Activated CD8-positive, alpha-beta memory T cell treated with anti-CD3 and anti-CD28 coated beads, Interleukin-2, amount 50 U/mL, for 24 hours (primary cell): Measurements from ENCODE around the gene SWT1.
"Not testable (repeated sequence)": the region's sequence is repeated elsewhere in the genome, so short reads cannot be mapped to it uniquely, and the experiment has no call there.

Experiments used
- DNase-seq: peaks from one replicate; pipeline ENCODE4 v3.0.0-alpha.2; 2020; ENCODE audit errors: extremely low read depth

SWT1 gene

DNA sequence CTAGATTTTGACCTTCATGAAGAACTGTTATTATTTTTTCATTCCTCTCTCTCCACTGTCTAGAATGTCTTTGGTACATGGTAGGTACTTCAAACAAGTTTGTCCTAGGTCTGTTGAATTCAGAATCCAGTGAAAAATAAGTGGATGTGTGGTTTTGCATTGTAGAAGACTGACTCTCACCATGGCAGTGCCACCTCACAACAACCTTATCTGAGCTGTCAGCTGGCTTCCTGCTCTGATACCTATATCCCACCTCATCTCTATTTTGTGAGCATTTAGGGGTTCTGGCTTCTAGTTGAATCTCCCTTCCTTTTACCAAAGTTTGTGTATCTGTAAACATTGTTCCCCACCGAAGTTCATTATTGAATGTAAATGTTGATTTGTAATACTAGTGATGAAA lies 9.1 kb downstream of the SWT1 start:
- DNase-seq: no peak

DNA sequence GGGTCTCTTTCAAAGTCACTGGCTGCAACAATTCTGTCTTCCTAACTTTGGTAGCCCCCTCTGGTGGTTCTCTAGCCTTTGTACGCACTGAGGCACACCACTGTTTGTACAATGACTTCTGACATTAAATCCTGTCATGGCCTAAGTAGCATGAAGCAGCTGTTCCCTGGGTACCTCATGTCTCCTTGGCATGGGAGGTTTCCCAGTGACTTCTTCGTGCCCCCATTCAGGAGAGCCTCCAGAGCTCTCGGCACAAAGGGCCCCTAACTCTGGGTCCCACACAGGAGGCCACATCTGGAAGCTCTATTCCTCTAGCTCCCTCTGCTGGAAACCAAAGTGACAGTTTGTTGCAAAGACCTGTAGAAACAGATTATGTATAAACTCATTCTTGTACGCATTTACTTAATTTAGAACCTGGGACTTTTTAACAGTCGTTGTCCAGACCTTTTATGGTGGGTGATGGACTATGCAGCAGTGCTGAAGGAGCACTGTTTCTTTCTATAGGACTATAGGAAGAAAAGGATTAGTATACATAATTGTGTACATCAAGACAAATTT lies 13.4 kb downstream of the SWT1 start:
- no peak for DNase-seq

DNA sequence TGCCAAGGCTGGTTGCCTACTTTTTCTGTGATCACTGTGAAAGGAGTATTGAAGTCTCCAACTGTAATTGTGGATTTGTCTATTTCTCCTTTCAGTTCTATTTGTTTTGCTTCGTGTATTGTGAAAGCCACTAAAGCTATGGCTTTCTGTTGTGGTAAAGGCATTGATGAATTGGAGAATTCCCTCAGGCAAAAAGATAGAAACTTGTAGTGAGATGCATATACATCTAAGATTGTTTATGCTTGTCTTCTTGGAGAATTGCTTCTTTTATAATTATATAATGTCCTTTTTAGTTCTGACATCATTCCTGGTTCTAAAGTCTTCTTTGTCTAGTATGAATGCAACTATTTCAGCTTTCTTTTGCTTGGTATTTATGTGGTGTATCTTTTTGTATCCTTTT lies 36.8 kb downstream of the SWT1 start:
- no peak for DNase-seq

DNA sequence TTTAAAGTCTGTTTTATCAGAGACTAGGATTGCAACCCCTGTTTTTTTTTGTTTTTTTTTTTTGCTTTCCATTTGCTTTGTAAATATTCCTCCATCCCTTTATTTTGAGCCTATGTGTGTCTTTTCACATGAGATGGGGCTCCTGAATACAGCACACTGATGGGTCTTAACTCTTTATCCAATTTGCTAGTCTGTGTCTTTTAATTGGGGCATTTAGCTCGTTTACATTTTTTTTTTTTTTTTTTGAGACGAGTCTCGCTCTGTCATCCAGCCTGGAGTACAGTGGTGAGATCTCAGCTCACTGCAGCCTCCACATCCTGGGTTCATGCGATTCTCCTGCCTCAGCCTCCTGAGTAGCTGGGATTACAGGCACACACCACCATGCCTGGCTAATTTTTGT lies 41.7 kb downstream of the SWT1 start:
- DNase-seq: not testable (repeated sequence)

DNA sequence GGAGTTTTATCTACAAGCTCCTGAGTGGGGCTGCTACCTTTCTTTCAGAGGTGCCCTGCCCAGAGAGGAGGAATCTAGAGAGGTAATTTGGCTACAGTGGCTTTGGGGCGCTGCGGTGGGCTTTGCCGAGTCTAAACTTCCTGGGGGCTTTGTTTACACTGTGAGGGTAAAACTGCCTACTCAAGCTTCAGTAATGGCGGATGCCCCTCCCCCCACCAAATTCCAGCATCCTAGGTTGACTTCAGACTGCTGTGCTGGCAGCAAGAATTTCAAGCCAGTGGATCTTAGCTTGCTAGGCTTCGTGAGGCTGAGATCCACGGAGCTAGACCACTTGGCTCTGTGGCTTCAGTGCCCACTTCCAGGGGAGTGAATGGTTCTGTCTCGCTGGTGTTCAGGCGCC lies 43.9 kb downstream of the SWT1 start:
- DNase-seq: no peak

DNA sequence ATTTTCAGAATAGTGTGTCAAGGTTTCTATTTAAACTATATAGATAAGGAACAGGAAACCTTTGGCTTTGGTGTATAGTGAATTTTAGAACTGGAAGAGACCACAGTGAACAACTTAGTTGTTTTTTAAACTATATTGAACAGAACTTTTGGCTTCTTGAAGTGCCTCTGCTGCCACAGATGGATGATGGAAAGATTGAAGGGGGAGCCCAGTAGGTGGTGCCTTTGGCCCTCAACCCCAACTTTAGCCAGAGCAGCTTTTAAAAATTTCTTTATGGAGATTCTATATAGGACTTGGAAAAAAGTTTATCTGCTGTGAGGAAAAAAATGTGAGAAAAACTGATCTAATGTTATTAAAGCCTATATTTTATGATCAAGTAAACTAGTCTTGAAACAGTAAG lies 50.2 kb downstream of the SWT1 start:
- no peak for DNase-seq

DNA sequence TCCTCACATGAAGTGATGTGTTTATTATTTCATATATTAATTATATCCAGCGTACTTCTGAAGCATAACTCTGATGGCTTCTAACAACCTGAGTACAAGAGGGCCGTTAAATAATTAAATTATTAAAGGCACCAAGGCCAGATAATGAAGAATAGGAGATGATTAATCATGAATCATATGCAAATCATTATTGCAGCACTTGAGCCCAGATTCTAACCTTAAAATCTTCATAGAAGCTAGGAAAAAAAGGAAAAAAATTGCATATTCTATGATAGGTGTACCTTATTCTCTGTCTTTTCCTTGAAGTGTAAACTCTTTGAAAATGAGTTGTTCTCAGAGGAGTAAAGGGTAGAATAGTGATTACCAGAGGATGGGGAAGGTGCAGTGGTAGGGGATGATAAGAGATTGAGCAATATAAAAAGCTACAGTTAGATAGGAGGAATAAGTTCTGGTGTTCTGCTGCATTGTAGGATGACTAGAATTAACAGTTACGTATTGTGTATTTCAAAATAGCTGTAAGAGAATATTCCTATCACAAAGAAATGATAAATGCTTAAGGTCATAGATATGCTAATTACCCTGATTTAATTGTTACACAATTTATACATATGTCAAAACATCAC lies 51.1 kb downstream of the SWT1 start:
- no peak for DNase-seq

DNA sequence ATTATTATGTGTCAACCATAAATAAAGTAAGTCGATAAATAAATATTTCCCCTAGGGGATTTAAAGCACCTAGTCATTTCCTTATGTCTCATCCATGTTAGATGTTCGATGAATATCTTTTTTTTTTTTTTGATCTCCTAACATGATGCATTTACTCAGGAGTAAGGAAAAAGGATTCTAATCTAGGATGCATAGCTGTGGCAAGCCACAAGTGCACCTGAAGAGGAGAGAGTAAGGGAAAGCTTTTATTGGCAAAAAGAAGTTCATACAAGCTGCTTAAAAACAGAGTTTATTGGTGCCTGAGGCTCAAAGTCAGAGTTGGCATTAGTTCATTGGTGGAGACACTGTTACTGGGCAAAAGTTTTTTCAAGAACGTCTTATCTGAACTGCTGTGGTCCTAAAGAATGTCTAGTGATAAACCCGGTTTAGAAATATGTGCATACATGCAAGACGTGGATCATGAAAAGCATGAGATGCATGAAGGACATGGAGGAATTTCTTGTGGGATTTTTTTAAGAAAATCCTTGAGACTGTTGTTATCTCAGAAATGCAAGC lies 51.7 kb downstream of the SWT1 start:
- no peak for DNase-seq

DNA sequence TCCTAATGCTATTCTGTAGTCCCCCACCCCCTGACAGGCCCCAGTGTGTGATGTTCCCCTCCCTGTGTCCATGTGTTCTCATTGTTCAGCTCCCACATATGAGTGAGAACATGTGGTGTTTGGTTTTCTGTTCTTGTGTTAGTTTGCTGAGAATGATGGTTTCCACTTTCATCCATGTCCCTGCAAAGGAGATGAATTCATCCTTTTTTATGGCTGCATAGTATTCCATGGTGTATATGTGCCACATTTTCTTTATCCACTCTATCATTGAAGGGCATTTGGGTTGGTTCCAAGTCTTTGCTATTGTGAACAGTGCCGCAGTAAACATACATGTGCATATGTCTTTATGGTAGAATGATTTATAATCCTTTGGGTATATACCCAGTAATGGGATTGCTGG lies 52.4 kb downstream of the SWT1 start:
- DNase-seq: not testable (repeated sequence)

DNA sequence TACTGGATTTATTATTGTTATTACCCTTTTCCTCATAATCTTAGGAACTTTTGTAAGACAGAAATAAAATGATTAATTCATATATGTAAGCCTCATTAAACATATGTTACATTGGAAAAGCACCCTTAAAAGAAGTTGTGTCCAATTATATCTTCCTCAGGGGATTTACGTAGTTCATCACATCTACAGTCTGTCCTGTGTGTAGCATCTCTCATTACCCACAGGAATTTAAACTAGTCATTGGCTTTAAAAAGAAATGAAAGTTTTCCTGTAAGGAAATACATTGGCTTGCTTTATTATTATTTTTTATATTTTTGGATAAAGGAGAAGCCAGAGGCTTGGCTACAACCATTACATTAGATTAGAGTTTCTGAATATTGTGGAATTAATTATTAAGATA lies 56.1 kb downstream of the SWT1 start:
- no peak for DNase-seq

DNA sequence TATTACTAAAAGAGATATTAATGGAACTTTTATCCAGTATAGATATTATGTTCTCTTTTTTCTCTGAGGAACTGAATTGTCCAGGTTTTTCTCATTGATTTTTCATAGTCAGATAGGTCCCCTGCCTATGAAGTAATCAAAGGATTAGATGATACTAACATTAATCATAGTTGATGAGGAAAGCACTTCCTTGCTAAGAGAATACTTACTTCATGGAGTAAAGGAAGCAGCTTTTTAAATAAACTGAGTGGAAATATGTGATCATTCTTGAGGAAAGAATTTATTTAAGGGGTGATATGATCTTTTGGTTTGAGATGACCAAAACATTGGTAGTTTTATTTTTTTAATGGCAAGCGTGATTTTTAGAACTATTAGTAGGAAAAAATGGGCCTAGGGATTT lies 58.9 kb downstream of the SWT1 start:
- no peak for DNase-seq

DNA sequence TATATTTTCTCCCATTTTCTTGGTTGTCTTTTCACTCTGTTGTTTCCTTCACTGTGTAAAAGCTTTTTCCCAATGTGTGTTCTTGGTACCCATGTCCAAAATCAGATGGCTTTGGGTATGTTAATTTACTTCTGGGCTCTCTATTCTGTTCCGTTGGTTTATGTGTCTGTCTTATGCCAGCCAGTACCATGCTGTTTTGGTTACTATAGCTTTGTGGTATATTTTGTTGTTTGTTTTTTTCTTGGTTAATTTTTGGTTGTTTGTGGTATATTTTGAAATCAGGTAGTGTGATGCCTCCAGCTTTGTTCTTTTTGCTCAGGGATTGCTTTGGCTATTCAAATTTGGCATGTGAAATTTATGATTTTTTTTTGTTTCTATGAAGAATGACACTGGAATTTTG lies 67.2 kb downstream of the SWT1 start:
- DNase-seq: no peak

DNA sequence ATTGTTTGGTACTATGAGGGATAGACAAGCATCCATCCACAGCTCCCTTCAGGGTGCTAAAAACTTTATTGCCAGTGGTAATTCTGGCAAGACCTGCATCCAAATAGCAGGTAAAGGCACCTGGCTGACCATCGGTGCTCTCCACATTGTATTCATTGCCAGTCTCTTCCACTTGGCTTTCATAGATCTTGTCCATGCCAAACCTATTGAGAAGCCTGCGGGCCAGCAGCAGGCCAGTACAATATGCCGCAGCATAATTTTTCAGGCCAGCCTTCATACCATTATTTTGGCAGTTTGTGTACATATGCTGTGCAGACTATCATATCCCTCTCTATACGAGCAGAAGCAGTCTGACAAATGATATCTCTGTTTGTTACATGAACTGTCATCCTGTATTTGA lies 70.2 kb downstream of the SWT1 start:
- DNase-seq: no peak

DNA sequence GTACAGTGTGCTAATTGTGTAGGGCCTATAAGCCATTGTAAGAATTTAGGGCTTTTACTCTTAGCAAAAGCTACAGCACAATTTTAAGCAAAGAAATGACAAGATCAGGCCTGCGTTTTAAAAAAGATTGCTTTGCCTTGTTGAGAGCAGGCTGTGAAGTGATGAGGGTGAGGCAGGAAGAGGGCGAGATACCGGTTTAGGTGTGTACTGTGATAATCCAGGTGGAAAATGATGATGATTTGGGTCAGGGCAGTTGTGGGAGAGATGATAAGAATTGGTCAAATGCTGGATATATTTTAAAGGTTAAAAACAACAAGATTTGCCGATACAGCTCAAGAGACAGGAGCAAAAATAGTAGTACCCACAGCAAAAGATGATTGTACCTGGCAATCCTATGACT lies 72.0 kb downstream of the SWT1 start:
- no peak for DNase-seq

DNA sequence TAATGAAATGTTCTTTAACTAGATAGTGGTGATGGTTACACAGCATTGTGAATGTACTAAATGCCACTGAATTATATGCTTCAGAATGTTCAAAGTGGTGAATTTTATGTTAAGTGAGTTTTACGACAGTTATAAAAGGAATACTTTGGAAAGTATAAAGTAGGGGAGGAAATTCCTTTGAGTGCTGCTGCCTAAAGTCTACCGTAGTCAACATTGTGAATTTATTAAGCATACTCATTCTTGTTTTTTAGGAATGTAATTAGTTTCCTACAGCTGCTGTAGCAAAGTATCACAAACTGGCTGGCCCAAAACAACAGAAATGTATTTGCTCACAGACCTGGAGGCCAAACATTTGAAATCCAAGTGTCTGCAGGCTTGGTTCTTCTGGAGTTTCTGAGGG lies 73.0 kb downstream of the SWT1 start:
- no peak for DNase-seq

DNA sequence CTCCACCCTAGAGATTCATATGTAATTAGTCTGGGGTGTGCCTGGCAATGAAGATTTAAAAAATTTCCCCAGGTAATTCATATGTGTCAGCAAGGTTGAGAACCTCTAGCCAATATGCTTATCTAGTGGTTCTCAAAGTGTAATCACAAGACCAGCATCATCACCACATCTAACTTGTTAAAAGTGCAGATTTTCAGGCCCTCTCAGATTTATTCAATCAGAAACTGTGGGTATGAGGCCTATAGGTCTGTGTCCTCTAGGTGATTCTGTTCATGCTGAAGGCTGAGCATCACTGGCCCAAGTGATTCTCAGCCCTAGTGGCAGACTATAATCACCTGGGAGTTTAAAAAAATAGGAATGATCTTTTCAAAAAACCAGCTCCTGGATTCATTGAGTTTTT lies 75.9 kb downstream of the SWT1 start:
- no peak for DNase-seq

DNA sequence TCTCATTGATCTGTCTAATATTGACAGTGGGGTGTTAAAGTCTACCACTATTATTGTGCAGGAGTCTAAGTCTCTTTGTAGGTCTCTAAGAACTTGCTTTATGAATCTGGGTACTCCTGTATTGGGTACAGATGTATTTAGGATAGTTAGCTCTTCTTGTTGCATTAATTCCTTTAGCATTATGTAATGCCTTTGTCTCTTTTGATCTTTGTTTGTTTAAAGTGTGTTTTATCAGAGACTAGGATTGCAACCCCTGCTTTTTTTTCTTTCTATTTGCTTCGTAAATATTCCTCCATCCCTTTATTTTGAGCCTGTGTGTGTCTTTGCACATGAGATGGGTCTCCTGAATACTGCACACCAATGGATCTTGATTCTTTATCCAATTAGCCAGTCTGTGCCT lies 77.2 kb downstream of the SWT1 start:
- DNase-seq: not testable (repeated sequence)

DNA sequence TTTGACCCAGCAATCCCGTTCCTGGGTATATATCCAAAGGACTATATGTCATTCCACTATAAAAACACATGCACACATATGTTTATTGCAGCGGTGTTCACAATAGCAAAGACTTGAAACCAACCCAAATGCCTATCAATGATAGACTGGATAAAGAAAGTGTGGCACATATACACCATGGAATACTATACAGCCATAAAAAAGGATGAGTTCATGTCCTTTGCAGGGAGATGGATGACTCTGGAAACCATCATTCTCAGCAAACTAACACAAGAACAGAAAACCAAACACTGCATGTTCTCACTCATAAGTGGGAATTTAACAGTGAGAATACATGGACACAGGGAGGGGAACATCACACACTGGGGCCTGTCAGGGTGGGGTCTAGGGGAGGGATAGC lies 80.2 kb downstream of the SWT1 start:
- DNase-seq: not testable (repeated sequence)

DNA sequence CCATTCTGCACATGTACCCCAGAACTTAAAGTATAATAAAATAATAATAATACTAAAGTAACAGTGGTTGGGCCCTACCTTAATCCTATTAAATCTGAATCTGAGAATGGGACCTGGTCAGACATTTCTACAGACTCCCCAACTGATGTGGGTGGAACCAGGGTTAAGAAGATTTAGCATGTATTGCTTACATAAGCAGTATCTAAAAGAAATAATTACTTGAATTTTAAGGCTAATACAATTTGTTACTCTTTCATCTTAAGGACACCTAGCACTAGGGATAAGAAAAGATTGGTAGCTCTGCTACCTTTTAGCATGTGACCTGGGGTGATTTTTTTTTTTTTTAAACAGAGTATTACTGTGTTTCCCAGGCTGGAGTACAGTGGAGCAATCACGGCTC lies 80.7 kb downstream of the SWT1 start:
- no peak for DNase-seq

DNA sequence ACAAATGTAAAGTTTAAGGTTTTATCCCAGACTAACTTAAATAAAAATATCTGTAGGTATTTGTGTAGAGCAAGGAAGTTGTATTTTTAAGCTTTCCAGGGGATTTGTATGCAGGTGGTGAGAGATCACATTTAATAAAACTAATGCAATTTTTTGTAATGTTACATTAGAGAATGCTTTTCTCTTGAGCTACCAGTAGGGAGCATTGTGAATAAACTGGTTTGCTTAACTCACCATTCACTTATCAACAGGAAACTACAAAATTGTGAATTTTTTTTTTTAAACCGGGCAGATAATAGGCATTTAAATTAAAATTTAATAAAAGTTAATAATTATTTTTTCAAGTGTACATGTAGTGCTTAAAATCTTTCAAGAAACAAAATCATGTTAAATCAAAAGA lies 81.5 kb downstream of the SWT1 start:
- no peak for DNase-seq

DNA sequence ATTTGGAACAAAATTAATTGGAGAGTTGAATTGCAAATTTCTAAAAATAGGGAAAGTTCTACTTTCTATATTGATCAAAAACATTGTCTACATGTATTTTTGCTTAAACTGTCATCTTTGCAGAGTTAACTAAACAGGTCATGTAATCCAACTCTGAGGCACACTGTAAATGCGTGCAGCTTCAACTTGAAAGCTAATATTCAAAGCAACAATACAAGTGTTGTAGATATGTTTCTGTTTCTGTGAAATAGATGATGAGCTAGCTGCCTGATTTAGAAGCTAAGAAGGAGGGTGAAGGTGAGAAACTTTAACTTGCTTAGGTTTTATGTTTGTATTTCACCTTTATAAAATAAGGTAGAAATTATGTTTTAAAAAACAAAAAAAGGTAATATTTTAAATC lies 82.9 kb downstream of the SWT1 start:
- DNase-seq: no peak

DNA sequence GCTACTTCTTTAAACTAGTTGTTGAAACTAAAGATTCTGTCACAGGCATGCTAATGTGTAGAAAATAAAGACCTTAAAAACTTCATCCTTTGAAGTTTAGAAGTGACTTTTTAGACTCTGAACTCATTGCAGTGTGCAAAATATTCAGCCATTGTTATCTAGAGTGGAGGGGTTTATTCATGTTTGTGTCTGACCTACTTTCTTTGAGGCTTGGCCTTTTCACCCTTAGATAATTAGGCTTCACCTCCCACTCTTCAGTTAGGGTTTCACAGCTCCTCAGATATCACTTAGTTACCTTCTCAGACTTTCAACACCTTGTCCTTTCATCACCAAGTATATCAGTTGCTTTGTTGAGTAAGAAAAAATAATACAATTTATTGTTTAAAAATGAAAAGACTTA lies 84.2 kb downstream of the SWT1 start:
- DNase-seq: no peak

DNA sequence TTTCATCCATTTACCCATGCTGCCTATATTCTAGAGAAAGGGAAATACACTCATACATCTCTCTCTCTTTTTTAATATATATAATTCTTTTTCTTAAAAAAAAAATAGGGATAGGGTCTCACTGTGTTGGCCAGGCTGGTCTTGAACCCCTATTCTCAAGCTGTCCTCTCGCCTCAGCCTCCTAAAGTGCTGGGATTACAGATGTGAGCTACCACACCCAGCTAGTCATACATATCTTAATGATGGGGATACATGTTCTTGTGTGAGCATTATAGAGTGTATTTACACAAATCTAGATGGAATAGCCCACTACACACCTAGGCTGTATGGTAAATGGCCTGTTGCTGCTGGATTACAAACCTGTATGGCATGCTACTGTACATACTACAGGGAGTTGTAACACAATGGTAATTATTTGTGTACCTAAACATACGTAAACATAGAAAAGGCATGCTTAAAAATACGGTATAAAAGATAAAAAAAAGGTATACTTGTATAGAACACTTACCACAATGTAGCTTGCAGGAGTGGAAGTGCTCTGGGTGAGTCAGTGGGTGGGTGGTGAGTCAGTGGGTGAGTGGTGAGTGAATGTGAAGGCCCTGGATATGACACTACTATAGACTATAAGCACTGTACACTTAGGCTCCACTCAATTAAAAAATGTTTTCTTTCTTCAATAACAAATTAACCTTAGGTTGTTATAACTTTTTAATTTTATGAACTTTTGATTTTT lies 87.2 kb downstream of the SWT1 start:
- DNase-seq: peak; percentile 23
